ENCODE data around the gene VAV2. TPM values are rescaled to one million over a fixed set of nuclear protein-coding genes. Genes with fewer than 3 reads are reported as not detected.

The VAV2 gene
- total RNA-seq, 6 experiments from 2014 or later, result 17.6 to 24.5 (median 21.7) TPM

DNA sequence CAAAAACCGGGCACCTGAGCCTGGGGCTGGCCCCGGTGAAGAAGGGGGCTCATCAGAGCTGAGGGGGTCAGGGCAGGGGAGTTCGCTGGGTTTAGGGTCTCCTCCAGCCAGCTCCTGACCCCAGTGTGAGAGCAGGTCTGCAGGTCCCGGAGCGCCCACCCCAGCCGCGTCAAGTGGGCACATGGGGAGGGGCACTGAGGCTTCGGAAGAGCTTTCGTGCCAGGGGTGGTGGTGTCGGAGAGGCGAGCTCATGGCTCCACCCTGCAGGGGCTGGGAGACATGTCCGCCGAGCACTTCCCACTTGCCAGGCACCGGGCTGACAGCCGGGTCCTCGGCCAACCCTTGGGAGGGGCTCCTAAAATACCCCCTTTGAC, 13.2 kb downstream of the VAV2 start:
- H3K27me3 Mint-ChIP-seq (ENCODE audit: insufficient read depth), result no peaks in the 10 kb centered on the region
- no peaks in the 10 kb centered on the region for H3K36me3 Mint-ChIP-seq (ENCODE audit: low read depth)
- no peak overlapping the region for H3K27ac Mint-ChIP-seq
- TF ChIP-seq, protein P1, sequence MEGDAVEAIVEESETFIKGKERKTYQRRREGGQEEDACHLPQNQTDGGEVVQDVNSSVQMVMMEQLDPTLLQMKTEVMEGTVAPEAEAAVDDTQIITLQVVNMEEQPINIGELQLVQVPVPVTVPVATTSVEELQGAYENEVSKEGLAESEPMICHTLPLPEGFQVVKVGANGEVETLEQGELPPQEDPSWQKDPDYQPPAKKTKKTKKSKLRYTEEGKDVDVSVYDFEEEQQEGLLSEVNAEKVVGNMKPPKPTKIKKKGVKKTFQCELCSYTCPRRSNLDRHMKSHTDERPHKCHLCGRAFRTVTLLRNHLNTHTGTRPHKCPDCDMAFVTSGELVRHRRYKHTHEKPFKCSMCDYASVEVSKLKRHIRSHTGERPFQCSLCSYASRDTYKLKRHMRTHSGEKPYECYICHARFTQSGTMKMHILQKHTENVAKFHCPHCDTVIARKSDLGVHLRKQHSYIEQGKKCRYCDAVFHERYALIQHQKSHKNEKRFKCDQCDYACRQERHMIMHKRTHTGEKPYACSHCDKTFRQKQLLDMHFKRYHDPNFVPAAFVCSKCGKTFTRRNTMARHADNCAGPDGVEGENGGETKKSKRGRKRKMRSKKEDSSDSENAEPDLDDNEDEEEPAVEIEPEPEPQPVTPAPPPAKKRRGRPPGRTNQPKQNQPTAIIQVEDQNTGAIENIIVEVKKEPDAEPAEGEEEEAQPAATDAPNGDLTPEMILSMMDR (IDR thresholded peaks at IDR 0.05), result no peak
- H3K4me1 Mint-ChIP-seq (ENCODE audit: low read depth), result no peaks in the 10 kb centered on the region
- H3K4me3 Mint-ChIP-seq, result no peak overlapping the region
- no peak for DNase-seq
- no peaks in the 10 kb centered on the region for H3K9me3 Mint-ChIP-seq

DNA sequence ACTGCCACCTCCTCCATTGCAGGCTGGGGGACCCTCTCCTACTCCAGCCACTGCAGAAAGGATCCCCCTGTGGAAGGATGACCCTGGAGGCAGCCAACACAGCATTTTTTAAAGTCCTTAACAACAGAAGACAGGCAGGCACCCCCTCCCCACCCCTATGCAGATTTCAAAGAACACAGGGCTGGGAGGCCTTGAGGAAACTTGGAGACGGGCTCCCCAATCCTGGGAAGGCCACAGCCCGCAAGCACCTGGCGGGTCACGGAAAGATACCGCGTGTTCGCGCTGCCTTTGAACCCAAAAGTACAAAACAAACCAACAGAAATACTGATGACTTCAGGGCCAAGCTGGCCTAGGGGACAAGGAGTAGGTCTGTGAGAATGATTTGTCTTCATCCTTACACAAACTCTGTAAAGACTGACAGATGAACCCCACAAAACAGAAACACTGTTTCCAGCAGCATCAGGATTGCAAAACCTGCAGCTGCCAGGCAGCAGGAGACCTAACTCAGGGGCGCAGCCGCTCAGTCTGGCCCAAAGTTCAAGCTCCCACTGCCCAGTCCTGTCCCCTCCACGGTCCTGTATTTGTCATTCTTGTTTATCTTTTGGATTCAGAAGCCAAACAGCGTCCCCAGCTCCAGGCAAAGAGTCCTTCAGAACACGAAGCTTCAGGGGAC, 13.8 kb downstream of the VAV2 start:
- Mint-ChIP-seq H3K36me3 (ENCODE audit: low read depth) (no peaks in the 10 kb centered on the region), H3K4me1 (ENCODE audit: low read depth) (peaks cover 4% of the 10 kb centered on the region), H3K27ac (no peak overlapping the region), H3K4me3 (no peak overlapping the region), H3K9me3 (no peaks in the 10 kb centered on the region), H3K27me3 (ENCODE audit: insufficient read depth) (peaks cover 2% of the 10 kb centered on the region; the same call in 1 of the 2 replicates)
- no peak for DNase-seq
- TF ChIP-seq, protein P1 (IDR thresholded peaks at IDR 0.05), result no peak

DNA sequence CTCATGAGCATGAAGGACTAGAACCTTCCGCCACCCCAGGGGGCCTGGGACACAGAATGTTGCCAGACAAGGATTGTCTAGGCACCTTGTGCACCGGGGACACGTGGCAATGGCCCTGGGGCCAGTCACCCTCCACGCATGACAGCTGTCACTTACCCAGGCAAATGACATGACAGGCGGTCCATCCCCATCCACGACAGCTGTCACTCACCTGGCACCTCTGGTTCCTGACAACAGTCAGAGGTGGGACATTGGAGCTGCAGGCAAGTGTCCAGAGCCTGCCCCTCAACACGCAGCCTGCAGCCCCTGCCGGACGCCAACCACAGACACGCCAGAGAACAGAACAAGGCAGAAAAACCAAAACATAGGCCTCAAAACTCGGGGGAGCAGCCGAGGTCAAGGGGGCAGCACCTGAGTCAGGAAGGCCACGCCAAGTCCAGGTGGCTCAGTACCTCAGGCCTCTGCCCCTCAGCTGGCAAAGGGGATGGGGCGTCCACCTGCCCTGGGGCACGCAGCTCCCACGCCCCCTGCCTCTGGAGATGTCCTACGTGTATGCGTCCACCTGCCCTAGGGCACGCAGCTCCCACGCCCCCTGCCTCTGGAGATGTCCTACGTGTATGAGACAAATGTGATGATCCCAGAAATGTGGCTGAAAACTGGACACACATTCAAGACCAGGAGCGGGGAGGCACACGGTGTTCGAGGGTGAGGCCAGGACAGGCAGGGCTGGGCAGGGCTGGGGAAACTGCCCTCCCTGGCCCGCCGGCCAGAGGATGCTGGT, 14.5 kb downstream of the VAV2 start:
- TF ChIP-seq, protein P1 (IDR thresholded peaks at IDR 0.05), result no peak
- H3K4me3 Mint-ChIP-seq, result no peak overlapping the region
- DNase-seq, result no peak
- H3K9me3 Mint-ChIP-seq, result no peaks in the 10 kb centered on the region
- H3K27me3 Mint-ChIP-seq (ENCODE audit: insufficient read depth), result peaks cover 3% of the 10 kb centered on the region; the same call in 1 of the 2 replicates
- H3K36me3 Mint-ChIP-seq (ENCODE audit: low read depth), result no peaks in the 10 kb centered on the region
- no peak overlapping the region for H3K27ac Mint-ChIP-seq
- peaks cover 6% of the 10 kb centered on the region for H3K4me1 Mint-ChIP-seq (ENCODE audit: low read depth)

GRCh38 chr9:133976887-133977286, 15.2 kb downstream of the VAV2 start:
- no peak overlapping the region for H3K4me3 Mint-ChIP-seq
- H3K27me3 Mint-ChIP-seq (ENCODE audit: insufficient read depth), result peaks cover 3% of the 10 kb centered on the region; the same call in 1 of the 2 replicates

GRCh38 chr9:133976191-133976861, 15.8 kb downstream of the VAV2 start:
- no peak overlapping the region for H3K27ac Mint-ChIP-seq
- no peaks in the 10 kb centered on the region for H3K9me3 Mint-ChIP-seq
- no peak overlapping the region for H3K4me3 Mint-ChIP-seq
- TF ChIP-seq, protein P1 (IDR thresholded peaks at IDR 0.05), result no peak
- no peak for DNase-seq
- H3K4me1 Mint-ChIP-seq (ENCODE audit: low read depth), result peaks cover 11% of the 10 kb centered on the region
- H3K27me3 Mint-ChIP-seq (ENCODE audit: insufficient read depth), result peaks cover 3% of the 10 kb centered on the region; the same call in 1 of the 2 replicates
- no peaks in the 10 kb centered on the region for H3K36me3 Mint-ChIP-seq (ENCODE audit: low read depth)

More at GRCh38 chr9:133976887-133977286, 15.2 kb downstream of the VAV2 start:
- peaks cover 8% of the 10 kb centered on the region for H3K4me1 Mint-ChIP-seq (ENCODE audit: low read depth)
- no peaks in the 10 kb centered on the region for H3K36me3 Mint-ChIP-seq (ENCODE audit: low read depth)
- no peak for DNase-seq
- no peak overlapping the region for H3K27ac Mint-ChIP-seq
- no peaks in the 10 kb centered on the region for H3K9me3 Mint-ChIP-seq
- TF ChIP-seq, protein P1 (IDR thresholded peaks at IDR 0.05), result no peak
